ENCODE measurements around the gene GNAZ. TPM values are rescaled to one million over a fixed set of nuclear protein-coding genes. Genes with fewer than 3 reads are reported as not detected.

Gene GNAZ
- total RNA-seq, 1 experiment from 2014 or later: 5.0 TPM

GRCh38 chr22:23060612-23061400, 9.5 kb upstream of the GNAZ start:
- Histone ChIP-seq H3K4ac (ENCODE audit: low read depth, low read length) (no peak overlapping the region), H2BK120ac (ENCODE audit: low read depth, low read length, poor library complexity, severe bottlenecking) (no peak overlapping the region), H3K4me2 (ENCODE audit: insufficient read depth, insufficient read length, low read length) (no peak overlapping the region), H3K27me3 (ENCODE audit: insufficient read depth, low read length) (no peaks in the 10 kb centered on the region; the same call in 1 of the 2 replicates), H2BK15ac (ENCODE audit: low read depth, low read length) (no peak overlapping the region), H2BK5ac (ENCODE audit: insufficient read length, low read length) (no peak overlapping the region), H3K9me3 (ENCODE audit: control insufficient read depth, low read depth, low read length) (no peaks in the 10 kb centered on the region), H3K14ac (ENCODE audit: insufficient read depth, low read length) (no peak overlapping the region), H3K18ac (ENCODE audit: insufficient read length, low read depth, low read length) (no peak overlapping the region), H3K79me1 (ENCODE audit: insufficient read depth, low read depth, low read length, poor library complexity, severe bottlenecking) (no peaks in the 10 kb centered on the region), H4K91ac (ENCODE audit: insufficient read length, low read depth, low read length) (no peak overlapping the region), H3K4me1 (ENCODE audit: insufficient read depth, low read length) (no peaks in the 10 kb centered on the region), H4K8ac (replicated peaks; ENCODE audit: insufficient read length, low read depth, low read length) (no peak overlapping the region), H3K27ac (ENCODE audit: insufficient read length, low read depth, low read length) (no peak overlapping the region), H2BK20ac (ENCODE audit: low read depth, low read length, poor library complexity, severe bottlenecking) (no peak overlapping the region), H3T11ph (ENCODE audit: low read length) (no peak overlapping the region), H4K20me1 (ENCODE audit: control insufficient read depth, insufficient read depth, insufficient read length) (no peaks in the 10 kb centered on the region), H3K23ac (ENCODE audit: insufficient read length, low read depth, low read length) (no peak overlapping the region), H2AFZ (ENCODE audit: low read length) (no peak overlapping the region), H3K56ac (ENCODE audit: insufficient read length, low read depth, low read length) (no peak overlapping the region), H3K23me2 (ENCODE audit: insufficient read length, low read depth, low read length, poor library complexity, severe bottlenecking) (no peaks in the 10 kb centered on the region), H4K5ac (ENCODE audit: insufficient read length, low read depth, low read length) (no peak overlapping the region), H2BK12ac (ENCODE audit: insufficient read length, low read depth, low read length) (no peak overlapping the region), H3K79me2 (ENCODE audit: insufficient read depth, low read length) (no peaks in the 10 kb centered on the region), H2AK5ac (ENCODE audit: insufficient read length, low read length) (no peak overlapping the region), H3K9ac (ENCODE audit: extremely low read depth, insufficient read length, low read length) (no peak overlapping the region)
- H3K27ac Mint-ChIP-seq: no peak overlapping the region
- peaks cover 2 to 10% of the 10 kb centered on the region in 2 experiments; a peak in 3 of 5 replicates for H3K9me3 Mint-ChIP-seq
- TF ChIP-seq, protein P1, sequence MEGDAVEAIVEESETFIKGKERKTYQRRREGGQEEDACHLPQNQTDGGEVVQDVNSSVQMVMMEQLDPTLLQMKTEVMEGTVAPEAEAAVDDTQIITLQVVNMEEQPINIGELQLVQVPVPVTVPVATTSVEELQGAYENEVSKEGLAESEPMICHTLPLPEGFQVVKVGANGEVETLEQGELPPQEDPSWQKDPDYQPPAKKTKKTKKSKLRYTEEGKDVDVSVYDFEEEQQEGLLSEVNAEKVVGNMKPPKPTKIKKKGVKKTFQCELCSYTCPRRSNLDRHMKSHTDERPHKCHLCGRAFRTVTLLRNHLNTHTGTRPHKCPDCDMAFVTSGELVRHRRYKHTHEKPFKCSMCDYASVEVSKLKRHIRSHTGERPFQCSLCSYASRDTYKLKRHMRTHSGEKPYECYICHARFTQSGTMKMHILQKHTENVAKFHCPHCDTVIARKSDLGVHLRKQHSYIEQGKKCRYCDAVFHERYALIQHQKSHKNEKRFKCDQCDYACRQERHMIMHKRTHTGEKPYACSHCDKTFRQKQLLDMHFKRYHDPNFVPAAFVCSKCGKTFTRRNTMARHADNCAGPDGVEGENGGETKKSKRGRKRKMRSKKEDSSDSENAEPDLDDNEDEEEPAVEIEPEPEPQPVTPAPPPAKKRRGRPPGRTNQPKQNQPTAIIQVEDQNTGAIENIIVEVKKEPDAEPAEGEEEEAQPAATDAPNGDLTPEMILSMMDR (conservative IDR thresholded peaks at IDR 0.05): no peak
- no peak for DNase-seq
- peaks cover 0 to under 1% (median 0%) of the 10 kb centered on the region in 3 experiments; a peak in 2 of 7 replicates for H3K36me3 Mint-ChIP-seq (ENCODE audit: insufficient read depth in 1 of 3, low read depth in 3 of 3)
- peaks cover 4 to 25% of the 10 kb centered on the region in 2 experiments for H3K4me1 Mint-ChIP-seq
- no CpG with 5 or more reads among the region's 9 CpGs for WGBS (ENCODE audit: extremely low coverage, insufficient read length, low lambda C conversion rate)
- peaks cover 79% of the 10 kb centered on the region for H3K27me3 Mint-ChIP-seq (ENCODE audit: low read depth)
- no peak overlapping the region for H3K4me3 Mint-ChIP-seq
